ENCODE results near the gene GRM1. TPM values are rescaled to one million over a fixed set of nuclear protein-coding genes. Genes with fewer than 3 reads are reported as not detected.

The GRM1 gene
- total RNA-seq, 6 experiments from 2014 or later: 0.07 TPM; not detected in 5

DNA sequence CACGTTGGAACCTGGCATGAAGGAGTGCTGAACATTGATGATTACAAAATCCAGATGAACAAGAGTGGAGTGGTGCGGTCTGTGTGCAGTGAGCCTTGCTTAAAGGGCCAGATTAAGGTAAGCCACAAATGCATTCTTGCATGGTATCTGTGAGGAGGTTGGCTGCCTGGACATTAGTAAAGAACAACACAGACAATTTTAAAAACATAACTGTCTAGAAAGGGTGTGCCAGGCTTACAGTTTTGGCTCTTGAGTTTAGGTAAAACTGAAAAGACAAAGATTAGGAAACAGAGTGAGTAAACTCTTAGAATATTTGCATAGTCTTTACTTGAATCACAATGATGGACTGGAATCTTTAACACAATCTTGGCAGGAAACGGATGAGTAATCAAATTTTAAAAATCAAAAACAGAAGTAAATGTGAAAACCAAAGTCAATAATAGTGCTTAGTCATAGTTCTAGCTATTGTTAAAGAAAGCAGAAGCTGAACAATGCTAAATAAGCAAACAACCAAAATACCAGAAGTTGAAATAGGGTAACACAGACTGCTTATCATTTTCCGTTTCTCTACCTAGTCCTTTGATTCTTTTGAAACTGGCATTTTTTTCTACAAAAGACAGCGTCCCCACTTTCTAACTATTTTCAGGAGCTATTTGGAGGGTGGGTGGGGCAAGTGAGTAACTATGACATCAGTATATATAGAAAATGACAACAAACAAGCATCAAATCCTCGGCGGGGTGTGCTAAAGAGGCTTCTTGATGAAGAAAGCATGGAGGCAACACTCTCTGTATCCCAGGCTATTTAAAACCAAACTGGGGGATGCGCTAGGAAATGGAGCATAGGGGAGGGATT, 328.9 kb downstream of the GRM1 start:
- Histone ChIP-seq H3K36me3 (no peaks in the 10 kb centered on the region), H3K27ac (no peak overlapping the region)

DNA sequence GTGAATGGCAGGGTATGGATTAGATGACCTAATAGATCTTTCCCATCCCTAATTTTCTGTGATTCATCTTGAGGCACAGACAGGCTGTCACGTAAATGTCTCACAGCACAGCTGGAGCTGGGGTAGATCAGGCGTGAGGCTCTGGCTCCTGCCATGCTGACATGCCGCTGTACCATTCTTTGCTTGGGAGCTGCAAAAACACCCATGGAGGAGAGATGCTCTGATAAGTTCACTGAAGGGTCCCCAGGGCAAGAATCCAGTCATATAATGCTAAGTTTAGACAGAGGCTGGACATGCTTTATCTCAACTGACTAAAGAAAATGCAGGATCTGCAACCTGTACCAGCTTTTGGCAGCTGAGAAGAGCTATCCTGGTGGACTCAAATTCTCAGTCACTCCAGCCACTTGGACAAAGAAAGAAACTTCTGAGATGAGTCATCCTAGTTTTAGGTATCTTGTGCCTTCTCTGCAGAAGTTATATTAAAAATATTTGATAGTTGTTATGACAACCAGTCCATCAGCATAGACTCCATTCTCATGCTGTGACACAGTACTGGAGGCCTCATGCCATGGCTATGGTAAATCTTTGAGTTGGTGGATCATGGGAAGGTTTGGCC, 329.7 kb downstream of the GRM1 start:
- TF ChIP-seq, protein P1, sequence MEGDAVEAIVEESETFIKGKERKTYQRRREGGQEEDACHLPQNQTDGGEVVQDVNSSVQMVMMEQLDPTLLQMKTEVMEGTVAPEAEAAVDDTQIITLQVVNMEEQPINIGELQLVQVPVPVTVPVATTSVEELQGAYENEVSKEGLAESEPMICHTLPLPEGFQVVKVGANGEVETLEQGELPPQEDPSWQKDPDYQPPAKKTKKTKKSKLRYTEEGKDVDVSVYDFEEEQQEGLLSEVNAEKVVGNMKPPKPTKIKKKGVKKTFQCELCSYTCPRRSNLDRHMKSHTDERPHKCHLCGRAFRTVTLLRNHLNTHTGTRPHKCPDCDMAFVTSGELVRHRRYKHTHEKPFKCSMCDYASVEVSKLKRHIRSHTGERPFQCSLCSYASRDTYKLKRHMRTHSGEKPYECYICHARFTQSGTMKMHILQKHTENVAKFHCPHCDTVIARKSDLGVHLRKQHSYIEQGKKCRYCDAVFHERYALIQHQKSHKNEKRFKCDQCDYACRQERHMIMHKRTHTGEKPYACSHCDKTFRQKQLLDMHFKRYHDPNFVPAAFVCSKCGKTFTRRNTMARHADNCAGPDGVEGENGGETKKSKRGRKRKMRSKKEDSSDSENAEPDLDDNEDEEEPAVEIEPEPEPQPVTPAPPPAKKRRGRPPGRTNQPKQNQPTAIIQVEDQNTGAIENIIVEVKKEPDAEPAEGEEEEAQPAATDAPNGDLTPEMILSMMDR (IDR thresholded peaks at IDR 0.05): no peak
- TF ChIP-seq POLR2A (IDR thresholded peaks at IDR 0.05): no peak
- no peak overlapping the region for H3K4me3 ChIP-seq
- H3K9me3 ChIP-seq: no peaks in the 10 kb centered on the region
- ATAC-seq (no peak), DNase-seq (no peak)
- H3K4me1 ChIP-seq: no peaks in the 10 kb centered on the region
- intact Hi-C loops (cut with DNase I): no loop called here
- H3K36me3 ChIP-seq: no peaks in the 10 kb centered on the region
- H3K27ac ChIP-seq: no peak overlapping the region
- no peaks in the 10 kb centered on the region for H3K27me3 ChIP-seq
- 46% methylated on average over 2 of the region's 3 CpGs for WGBS (ENCODE audit: insufficient coverage, low coverage, low lambda C conversion rate, missing lambda C conversion rate)

More for the DNA sequence above, 328.9 kb downstream of the GRM1 start:
- H3K4me3 ChIP-seq: no peak overlapping the region
- no peaks in the 10 kb centered on the region for H3K27me3 ChIP-seq
- no peaks in the 10 kb centered on the region for H3K4me1 ChIP-seq
- ATAC-seq (peak in 2 of 4 donors; percentile 53 to 54), DNase-seq (no peak)
- intact Hi-C loops (cut with DNase I): no loop called here
- WGBS (ENCODE audit: insufficient coverage, low coverage, low lambda C conversion rate, missing lambda C conversion rate): 50% methylated on average over 8 of the region's 8 CpGs
- TF ChIP-seq, protein P1 (IDR thresholded peaks at IDR 0.05): no peak
- TF ChIP-seq POLR2A (IDR thresholded peaks at IDR 0.05): no peak
- no peaks in the 10 kb centered on the region for H3K9me3 ChIP-seq

DNA sequence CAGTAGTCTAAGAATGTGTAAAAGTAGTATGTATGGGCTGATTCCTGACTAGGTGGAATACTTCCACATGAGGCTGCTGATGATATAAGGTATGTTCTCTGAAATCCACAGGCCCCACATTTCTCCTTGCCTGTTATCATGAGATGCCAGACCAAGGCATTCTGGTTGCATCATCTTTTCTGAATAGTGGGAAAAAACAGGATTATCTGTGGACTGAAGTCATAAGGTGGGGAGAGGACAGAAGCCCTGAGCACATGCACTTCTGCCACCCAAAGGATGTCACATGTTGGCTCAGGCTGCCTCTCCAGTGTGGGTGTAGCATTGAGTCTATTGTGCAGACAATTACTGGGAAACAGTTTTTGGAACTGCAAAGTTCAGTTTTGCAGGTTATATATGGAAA, 330.3 kb downstream of the GRM1 start:
- Histone ChIP-seq H3K36me3 (no peaks in the 10 kb centered on the region), H3K9me3 (no peaks in the 10 kb centered on the region), H3K4me1 (no peaks in the 10 kb centered on the region), H3K27me3 (no peaks in the 10 kb centered on the region), H3K4me3 (no peak overlapping the region), H3K27ac (no peak overlapping the region)
- DNase-seq (no peak), ATAC-seq (no peak)
- no peak for TF ChIP-seq POLR2A (IDR thresholded peaks at IDR 0.05)
- TF ChIP-seq, protein P1 (IDR thresholded peaks at IDR 0.05): no peak
- intact Hi-C loops (cut with DNase I): no loop called here

DNA sequence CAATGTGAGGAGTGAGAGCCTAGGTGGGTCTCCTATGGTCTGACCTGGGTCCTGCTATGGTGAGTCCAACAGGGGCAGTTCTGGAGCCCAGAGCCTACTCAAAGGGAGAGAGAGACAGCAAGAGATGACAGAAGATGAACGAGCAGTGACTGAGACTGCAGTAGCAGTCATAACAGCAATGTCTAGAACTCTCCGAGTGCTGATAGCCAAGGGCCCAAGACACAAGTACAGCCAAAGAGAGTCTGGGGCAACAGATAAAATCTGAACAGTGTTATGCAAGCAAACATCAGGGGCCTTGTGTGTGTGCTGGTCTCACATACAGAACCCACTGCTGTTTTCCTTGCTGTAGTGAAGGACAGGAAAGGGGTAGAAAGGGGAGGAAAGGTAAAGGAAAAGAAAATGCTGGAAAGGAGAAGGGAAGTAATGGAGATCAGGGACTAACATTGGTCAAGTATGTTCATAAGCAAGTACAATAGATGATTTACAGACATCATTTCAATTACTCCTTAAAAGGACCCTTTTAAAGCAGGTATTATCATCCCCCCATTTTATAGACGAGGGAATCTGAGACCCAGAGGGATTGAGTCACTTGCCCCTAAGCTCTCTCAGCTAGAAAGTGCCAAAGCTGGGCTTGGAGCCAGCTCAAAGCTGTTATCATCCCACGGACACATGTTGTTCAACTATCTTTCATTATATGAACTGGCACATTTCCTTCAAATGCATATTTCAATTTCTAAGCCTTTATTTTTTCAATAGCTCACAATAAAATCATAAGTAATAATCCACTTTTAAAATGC, 332.5 kb downstream of the GRM1 start:
- intact Hi-C loops (cut with DNase I): no loop called here
- TF ChIP-seq, protein P1 (IDR thresholded peaks at IDR 0.05): no peak
- no peak for TF ChIP-seq POLR2A (IDR thresholded peaks at IDR 0.05)
- Histone ChIP-seq H3K9me3 (no peaks in the 10 kb centered on the region), H3K36me3 (no peaks in the 10 kb centered on the region), H3K27ac (no peak overlapping the region), H3K4me3 (no peak overlapping the region), H3K4me1 (no peaks in the 10 kb centered on the region), H3K27me3 (no peaks in the 10 kb centered on the region)
- ATAC-seq (no peak), DNase-seq (no peak)
- WGBS (ENCODE audit: insufficient coverage, low coverage, low lambda C conversion rate, missing lambda C conversion rate): 39% methylated on average over 4 of the region's 4 CpGs
